A673 (cell line): ENCODE results near the gene HMBS. TPM values are rescaled to one million over a fixed set of nuclear protein-coding genes. Genes with fewer than 3 reads are reported as not detected.

Experiments used
- BruUV-seq: library from RNA; stranded (reverse); fragments of 400-500 nt; replicated peaks from 2 replicates; lab custom pipeline; 2021; lab: Mats Ljungman, UMichigan
- CTCF ChIA-PET: fragments of 300-600 bp; sonication (Branson Sonifier 250); formaldehyde crosslinking; loops from one replicate; lab custom pipeline; 2022; ENCODE audit warnings: antibody characterized with exemption; lab: Charles Lee
- POLR2A ChIA-PET: fragments of 300-600 bp; sonication (Branson Sonifier 250); formaldehyde crosslinking; loops from one replicate; lab custom pipeline; 2022; ENCODE audit warnings: antibody characterized with exemption; ENCODE audit not compliant: low non-redundant PET; lab: Charles Lee
- DNase-seq: peaks from one replicate; pipeline ENCODE4 v3.0.0-alpha.2; 2015; ENCODE audit warnings: low spot score
- H3K27ac ChIP-seq: fragments of 200-600 bp; sonication (generic); 2 replicates; pipeline ENCODE4 v1.5.1; 2016; ENCODE audit warnings: mixed run types, low read depth, mild to moderate bottlenecking, mixed read lengths, antibody characterized with exemption, low read length; ENCODE audit not compliant: poor library complexity, severe bottlenecking
- H3K27me3 ChIP-seq: fragments of 200-600 bp; sonication (generic); replicated peaks from 2 replicates; pipeline ENCODE4 v1.6.1; 2017; ENCODE audit warnings: mixed run types, low read depth, mild to moderate bottlenecking, mixed read lengths, antibody characterized with exemption, low read length; ENCODE audit not compliant: insufficient read depth, poor library complexity
- H3K36me3 ChIP-seq: fragments of 200-600 bp; sonication (generic); 2 replicates; pipeline ENCODE4 v1.6.1; 2016; ENCODE audit warnings: mixed run types, mild to moderate bottlenecking, mixed read lengths, antibody characterized with exemption, low read length; ENCODE audit not compliant: insufficient read depth, poor library complexity, severe bottlenecking
- H3K4me1 ChIP-seq: fragments of 200-600 bp; sonication (generic); 2 replicates; pipeline ENCODE4 v1.6.1; 2017; ENCODE audit warnings: mixed run types, mild to moderate bottlenecking, mixed read lengths, antibody characterized with exemption, low read length; ENCODE audit not compliant: insufficient read depth, poor library complexity, severe bottlenecking
- H3K4me3 ChIP-seq: fragments of 200-600 bp; sonication (generic); 2 replicates; pipeline ENCODE4 v1.5.1; 2016; ENCODE audit warnings: low read depth, mixed run types, mild to moderate bottlenecking, mixed read lengths, low read length; ENCODE audit not compliant: poor library complexity, severe bottlenecking
- H3K9me3 ChIP-seq: fragments of 200-600 bp; sonication (generic); 2 replicates; pipeline ENCODE4 v1.6.1; 2016; ENCODE audit warnings: mixed run types, low read depth, mild to moderate bottlenecking, mixed read lengths, antibody characterized with exemption, low read length; ENCODE audit not compliant: poor library complexity, severe bottlenecking
- EZH2 ChIP-seq: fragments of 200-600 bp; sonication (generic); IDR thresholded peaks from 2 replicates; pipeline ENCODE4 v1.6.1; 2017; ENCODE audit warnings: borderline replicate concordance, low read depth, mild to moderate bottlenecking, mixed read lengths, antibody characterized with exemption, low read length; ENCODE audit not compliant: poor library complexity, severe bottlenecking
- intact Hi-C: fragments of 100-400 bp; cut with micrococcal nuclease; formaldehyde crosslinking; loops from one replicate; pipeline ENCODE4 v1.10.0; 2022; ENCODE audit not compliant: unreplicated experiment
- total RNA-seq: library from RNA; stranded (reverse); gene quantifications from 2 replicates; pipeline ENCODE4 v1.2.3, GENCODE V29; 2021
- TF ChIP-seq, protein P1 (sequence below): fragments of 300-800, 200-600 bp; sonication (generic); conservative IDR thresholded peaks from 2 replicates; pipeline ENCODE4 v1.5.1; 2017; ENCODE audit warnings: low read depth, mild to moderate bottlenecking, antibody characterized with exemption, low read length, moderate library complexity, mixed read lengths

The HMBS gene
- total RNA-seq, 1 experiment from 2014 or later, result 72.5 TPM

DNA sequence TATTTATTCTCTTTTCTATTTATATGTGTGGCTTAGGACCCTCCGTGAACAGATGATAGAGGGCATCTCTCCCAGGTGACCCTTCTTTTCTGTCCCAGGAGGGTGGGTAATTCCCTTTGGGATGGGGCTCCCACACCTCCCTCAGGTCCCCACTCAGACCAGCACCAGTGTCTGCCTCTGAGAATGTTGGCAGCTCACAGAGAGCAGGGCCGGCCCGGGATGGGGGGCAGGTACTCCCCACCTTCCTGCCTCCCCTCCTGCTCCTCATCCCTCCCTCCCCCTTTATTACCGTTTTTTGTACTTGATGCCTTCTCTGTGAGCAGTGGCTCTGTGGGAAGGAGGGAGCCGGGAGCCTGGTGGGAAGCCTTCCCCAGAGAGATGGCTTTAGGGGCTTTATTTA is 31.9 kb downstream of the HMBS start:
- H3K27me3 ChIP-seq, result no peaks in the 10 kb centered on the region
- DNase-seq, result no peak
- no peak overlapping the region for H3K27ac ChIP-seq
- intact Hi-C loops, result no loop called here
- H3K4me3 ChIP-seq, result no peak overlapping the region
- BruUV-seq, result no TSS peak
- no peaks in the 10 kb centered on the region for H3K9me3 ChIP-seq
- ChIA-PET POLR2A (no interaction called here), CTCF (no interaction called here)
- H3K36me3 ChIP-seq, result peaks cover 21% of the 10 kb centered on the region
- no peak for TF ChIP-seq EZH2
- TF ChIP-seq, protein P1, sequence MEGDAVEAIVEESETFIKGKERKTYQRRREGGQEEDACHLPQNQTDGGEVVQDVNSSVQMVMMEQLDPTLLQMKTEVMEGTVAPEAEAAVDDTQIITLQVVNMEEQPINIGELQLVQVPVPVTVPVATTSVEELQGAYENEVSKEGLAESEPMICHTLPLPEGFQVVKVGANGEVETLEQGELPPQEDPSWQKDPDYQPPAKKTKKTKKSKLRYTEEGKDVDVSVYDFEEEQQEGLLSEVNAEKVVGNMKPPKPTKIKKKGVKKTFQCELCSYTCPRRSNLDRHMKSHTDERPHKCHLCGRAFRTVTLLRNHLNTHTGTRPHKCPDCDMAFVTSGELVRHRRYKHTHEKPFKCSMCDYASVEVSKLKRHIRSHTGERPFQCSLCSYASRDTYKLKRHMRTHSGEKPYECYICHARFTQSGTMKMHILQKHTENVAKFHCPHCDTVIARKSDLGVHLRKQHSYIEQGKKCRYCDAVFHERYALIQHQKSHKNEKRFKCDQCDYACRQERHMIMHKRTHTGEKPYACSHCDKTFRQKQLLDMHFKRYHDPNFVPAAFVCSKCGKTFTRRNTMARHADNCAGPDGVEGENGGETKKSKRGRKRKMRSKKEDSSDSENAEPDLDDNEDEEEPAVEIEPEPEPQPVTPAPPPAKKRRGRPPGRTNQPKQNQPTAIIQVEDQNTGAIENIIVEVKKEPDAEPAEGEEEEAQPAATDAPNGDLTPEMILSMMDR, result no peak
- H3K4me1 ChIP-seq, result peaks cover 6% of the 10 kb centered on the region

DNA sequence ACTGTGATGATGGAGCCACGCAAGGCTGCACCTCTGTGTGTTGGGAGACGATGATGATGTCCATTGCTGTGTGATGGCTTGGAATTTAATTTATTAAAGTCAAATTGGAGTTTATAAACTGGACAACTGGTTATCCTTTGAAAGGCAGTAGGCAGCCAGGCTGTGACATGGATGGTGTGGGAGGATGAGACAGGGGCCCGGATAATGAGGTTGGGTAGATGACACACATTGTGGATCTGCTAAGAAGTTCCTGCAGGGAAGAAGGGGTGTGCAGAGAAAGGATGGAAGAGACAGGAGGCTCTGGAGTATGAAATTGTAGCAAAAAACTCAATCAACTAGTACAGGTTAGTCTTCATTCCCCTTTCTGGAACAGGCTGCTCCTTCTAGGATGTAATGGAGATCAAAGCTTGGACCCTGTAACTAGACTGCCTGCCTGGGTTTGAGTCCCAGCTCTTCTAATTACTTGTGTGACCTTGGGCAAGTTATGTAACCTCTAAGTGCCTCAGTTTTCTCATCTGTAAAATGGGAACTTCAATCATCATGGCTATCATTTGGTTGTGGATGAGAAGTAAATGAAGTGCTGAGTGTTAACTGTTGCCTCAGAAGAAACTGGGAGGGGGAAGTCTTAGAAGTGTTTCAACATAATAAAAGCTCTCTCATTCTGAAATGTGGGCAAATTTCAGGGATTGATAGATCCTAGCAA is 32.5 kb downstream of the HMBS start:
- Histone ChIP-seq H3K9me3 (no peaks in the 10 kb centered on the region), H3K27me3 (no peaks in the 10 kb centered on the region), H3K4me1 (peaks cover 7% of the 10 kb centered on the region), H3K27ac (no peak overlapping the region), H3K4me3 (no peak overlapping the region), H3K36me3 (peaks cover 18% of the 10 kb centered on the region)
- TF ChIP-seq EZH2, result no peak
- TF ChIP-seq, protein P1, result no peak
- no TSS peak for BruUV-seq
- DNase-seq, result no peak
- CTCF ChIA-PET, result no interaction called here
- intact Hi-C loops, result no loop called here
- POLR2A ChIA-PET, result no interaction called here

DNA sequence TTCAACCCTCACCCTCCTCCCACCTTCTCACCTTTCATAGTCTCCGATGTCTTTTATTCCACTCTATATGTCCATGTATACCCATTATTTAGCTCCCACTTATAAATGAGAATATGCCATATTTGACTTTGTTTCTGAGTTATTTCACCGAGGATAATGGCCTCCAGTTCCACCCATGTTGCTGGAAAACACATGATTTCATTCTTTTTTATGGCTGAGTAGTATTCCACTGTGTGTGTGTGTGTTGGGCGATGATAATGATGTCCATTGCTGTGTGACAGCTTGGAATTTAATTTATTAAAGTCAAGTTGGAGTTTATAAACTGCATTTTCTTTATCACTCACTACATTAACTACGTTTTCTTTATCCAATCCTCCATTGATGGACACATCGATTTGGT is 33.5 kb downstream of the HMBS start:
- peaks cover 14% of the 10 kb centered on the region for H3K36me3 ChIP-seq
- no peak overlapping the region for H3K27ac ChIP-seq
- H3K4me1 ChIP-seq, result peaks cover 14% of the 10 kb centered on the region
- TF ChIP-seq EZH2, result no peak
- TF ChIP-seq, protein P1, result no peak
- intact Hi-C loops, result no loop called here
- ChIA-PET POLR2A (no interaction called here), CTCF (no interaction called here)
- no peaks in the 10 kb centered on the region for H3K27me3 ChIP-seq
- no peaks in the 10 kb centered on the region for H3K9me3 ChIP-seq
- H3K4me3 ChIP-seq, result no peak overlapping the region
- no peak for DNase-seq
- BruUV-seq, result no TSS peak
